H1 (cell line): ENCODE measurements around the gene GTPBP1. TPM values are rescaled to one million over a fixed set of nuclear protein-coding genes. Genes with fewer than 3 reads are reported as not detected.

Experiments used
- CTCF ChIA-PET: fragments of 300-600 bp; sonication (Branson Sonifier 250); formaldehyde crosslinking; loops from one replicate; lab custom pipeline; 2021; ENCODE audit not compliant: partially characterized antibody; lab: Charles Lee
- POLR2A ChIA-PET: fragments of 300-600 bp; sonication (Branson Sonifier 250); formaldehyde crosslinking; loops from one replicate; lab custom pipeline; 2021; ENCODE audit warnings: inconsistent platforms; ENCODE audit not compliant: partially characterized antibody; lab: Charles Lee
- DNase-seq, 2 experiments: peaks; one replicate each; pipeline versions ENCODE4 v3.0.0 to v3.0.0-alpha.2; 2010 to 2022; ENCODE audit warnings: low spot score in 2 of 2, low read depth in 1 of 2, mixed read lengths in 1 of 2
- FAIRE-seq: peaks from 2 replicates; lab custom pipeline; 2011; peaks lifted over from hg19 to GRCh38; lab: Jason Lieb, UNC
- H2AFZ ChIP-seq: 2 replicates; pipeline ENCODE4 v1.8.1; 2012; ENCODE audit warnings: low read length, inconsistent platforms
- H2AK5ac ChIP-seq: 2 replicates; pipeline ENCODE4 v1.6.1; 2013; ENCODE audit warnings: low read depth, low read length
- H2BK120ac ChIP-seq: replicated peaks from 2 replicates; pipeline ENCODE3; 2013; ENCODE audit warnings: low read depth, low read length, inconsistent platforms
- H2BK12ac ChIP-seq: 2 replicates; pipeline ENCODE4 v1.6.1; 2013; ENCODE audit warnings: low read depth, low read length
- H2BK15ac ChIP-seq: 2 replicates; pipeline ENCODE4 v1.6.1; 2013; ENCODE audit warnings: low read length
- H2BK20ac ChIP-seq: 2 replicates; pipeline ENCODE4 v1.6.1; 2013; ENCODE audit warnings: low read length
- H2BK5ac ChIP-seq: 2 replicates; pipeline ENCODE4 v1.6.1; 2013; ENCODE audit warnings: low read depth, low read length
- H3K14ac ChIP-seq: 2 replicates; pipeline ENCODE4 v1.6.1; 2013; ENCODE audit warnings: inconsistent platforms; ENCODE audit not compliant: insufficient read length
- H3K18ac ChIP-seq: 2 replicates; pipeline ENCODE4 v1.6.1; 2013; ENCODE audit warnings: low read length; ENCODE audit errors: extremely low read depth
- H3K23ac ChIP-seq: 2 replicates; pipeline ENCODE4 v1.6.1; 2013; ENCODE audit warnings: inconsistent platforms; ENCODE audit not compliant: insufficient read length
- H3K23me2 ChIP-seq: 2 replicates; pipeline ENCODE4 v1.6.1; 2013; ENCODE audit warnings: low read depth, low read length
- H3K27ac ChIP-seq: 2 replicates; pipeline ENCODE4 v1.6.1; 2011; ENCODE audit warnings: low read depth, low read length, inconsistent platforms
- H3K27me3 ChIP-seq, 4 experiments: replicated peaks in 1 of 4; 1 replicate in 1 of 4; 2 replicates in 3 of 4; pipeline versions ENCODE4 v1.6.1 to v1.8.1; 2011 to 2013; ENCODE audit warnings: low read length in 3 of 4, mild to moderate bottlenecking in 3 of 4, inconsistent platforms in 2 of 4, mixed read lengths in 2 of 4, moderate library complexity in 1 of 4; ENCODE audit not compliant: control insufficient read depth in 3 of 4, insufficient read depth in 3 of 4; ENCODE audit errors: extremely low read depth in 1 of 4
- H3K36me3 ChIP-seq, 4 experiments: 2 replicates each; pipeline versions ENCODE4 v1.6.1 to v1.8.1; 2011 to 2013; ENCODE audit warnings: mild to moderate bottlenecking in 4 of 4, low read length in 3 of 4, moderate library complexity in 2 of 4, control low read depth in 1 of 4, inconsistent platforms in 1 of 4; ENCODE audit not compliant: insufficient read depth in 4 of 4, control insufficient read depth in 2 of 4
- H3K4ac ChIP-seq: replicated peaks from 2 replicates; pipeline ENCODE3; 2013; ENCODE audit warnings: low read length, low read depth, mixed read lengths, inconsistent platforms; ENCODE audit not compliant: insufficient read length
- H3K4me1 ChIP-seq, 4 experiments: replicated peaks in 1 of 4; 1 replicate in 1 of 4; 2 replicates in 3 of 4; pipeline versions ENCODE4 v1.6.1 to v1.8.1; 2011 to 2013; ENCODE audit warnings: low read length in 3 of 4, inconsistent platforms in 2 of 4, mixed read lengths in 1 of 4; ENCODE audit not compliant: insufficient read depth in 4 of 4, control insufficient read depth in 3 of 4
- H3K4me2 ChIP-seq, 2 experiments: 2 replicates each; pipeline versions ENCODE4 v1.6.1 to v1.8.1; 2011 to 2013; ENCODE audit warnings: low read depth in 2 of 2, low read length in 2 of 2, control low read depth in 1 of 2, inconsistent platforms in 1 of 2, mild to moderate bottlenecking in 1 of 2; ENCODE audit not compliant: insufficient read depth in 1 of 2
- H3K4me3 ChIP-seq, 4 experiments: fragments of 200-600, 300-600 bp in 1 of 4; sonication (generic), shearing (Covaris generic), sonication (Bioruptor Twin) in 1 of 4; 2 replicates each; pipeline versions ENCODE4 v1.5.1 to v1.8.1; 2011 to 2016; ENCODE audit warnings: low read length in 4 of 4, low read depth in 3 of 4, control low read depth in 2 of 4, inconsistent platforms in 2 of 4, mild to moderate bottlenecking in 2 of 4, mixed read lengths in 1 of 4, moderate library complexity in 1 of 4; ENCODE audit not compliant: insufficient read depth in 2 of 4; ENCODE audit errors: extremely low read depth in 1 of 4
- H3K56ac ChIP-seq: replicated peaks from 2 replicates; pipeline ENCODE3; 2013; ENCODE audit warnings: low read depth, mild to moderate bottlenecking, mixed read lengths, low read length, inconsistent platforms; ENCODE audit not compliant: insufficient read length
- H3K79me1 ChIP-seq: 2 replicates; pipeline ENCODE4 v1.6.1; 2013; ENCODE audit warnings: low read depth, low read length, control low read depth
- H3K79me2 ChIP-seq, 2 experiments: 2 replicates each; pipeline versions ENCODE4 v1.6.1 to v1.8.1; 2012 to 2013; ENCODE audit warnings: low read length in 2 of 2, mild to moderate bottlenecking in 2 of 2, inconsistent platforms in 1 of 2; ENCODE audit not compliant: insufficient read depth in 2 of 2, control insufficient read depth in 1 of 2
- H3K9ac ChIP-seq, 4 experiments: replicated peaks in 1 of 4; 1 replicate in 1 of 4; 2 replicates in 3 of 4; pipeline versions ENCODE4 v1.6.1 to v1.8.1; 2011 to 2013; ENCODE audit warnings: low read depth in 3 of 4, low read length in 3 of 4, control low read depth in 2 of 4, mild to moderate bottlenecking in 2 of 4, moderate library complexity in 2 of 4, inconsistent platforms in 1 of 4; ENCODE audit errors: extremely low read depth in 1 of 4
- H3K9me3 ChIP-seq, 2 experiments: 2 replicates each; pipeline versions ENCODE4 v1.6.1 to v1.8.1; 2012 to 2013; ENCODE audit warnings: mild to moderate bottlenecking in 2 of 2, moderate library complexity in 2 of 2, control low read depth in 1 of 2, inconsistent platforms in 1 of 2, low read depth in 1 of 2, low read length in 1 of 2, mixed read lengths in 1 of 2; ENCODE audit not compliant: insufficient read depth in 2 of 2
- H4K20me1 ChIP-seq, 2 experiments: replicated peaks in 1 of 2; 2 replicates each; pipeline versions ENCODE3 to v1.8.1; 2011 to 2013; ENCODE audit warnings: inconsistent platforms in 2 of 2, low read length in 2 of 2, mild to moderate bottlenecking in 1 of 2; ENCODE audit not compliant: insufficient read depth in 2 of 2, control insufficient read depth in 1 of 2
- H4K5ac ChIP-seq: 2 replicates; pipeline ENCODE4 v1.6.1; 2013; ENCODE audit warnings: low read length, low read depth, mixed read lengths, inconsistent platforms; ENCODE audit not compliant: insufficient read length
- H4K8ac ChIP-seq: 2 replicates; pipeline ENCODE4 v1.8.0; 2013; ENCODE audit warnings: mild to moderate bottlenecking, moderate library complexity, low read length, inconsistent platforms; ENCODE audit not compliant: insufficient read depth; ENCODE audit errors: extremely low read depth
- H4K91ac ChIP-seq: replicated peaks from 2 replicates; pipeline ENCODE3; 2013; ENCODE audit warnings: low read length, mixed read lengths, inconsistent platforms; ENCODE audit not compliant: insufficient read length
- WGBS, 2 experiments: shearing (Covaris generic) in 1 of 2; methylation state at CpG; one replicate each; pipeline versions ENCODE4 v1.1.6 to v1.1.7; 2013 to 2015; ENCODE audit warnings: low lambda C conversion rate in 2 of 2, mixed read lengths in 2 of 2, inconsistent platforms in 1 of 2, low coverage in 1 of 2, missing lambda C conversion rate in 1 of 2; ENCODE audit not compliant: insufficient replicate concordance in 2 of 2, insufficient coverage in 1 of 2, insufficient read length in 1 of 2; ENCODE audit errors: extremely low coverage in 1 of 2, missing lambda C conversion rate in 1 of 2; 5-methylcytosine and 5-hydroxymethylcytosine counted together
- polyA plus RNA-seq, 7 experiments: library from polyadenylated mRNA; depleted of rRNA in 3 of 7; stranded (reverse) in 5 of 7; unstranded in 2 of 7; fragments of >200 nt in 5 of 7; fragments of 200-250 nt in 2 of 7; gene quantifications; 1 replicate in 5 of 7; 2 replicates in 1 of 7; 4 replicates in 1 of 7; pipeline versions ENCODE4 v1.2.1 to v1.2.3, GENCODE V29; 2011 to 2013; ENCODE audit warnings: missing spikeins in 2 of 7, mixed read lengths in 2 of 7
- total RNA-seq: library from RNA; stranded (reverse); fragmentation: NEBNext Ultra II Directional; extraction: Animal tissue kit (Norgen Biotek cat#: 25700); gene quantifications from 2 replicates; pipeline ENCODE4 v1.2.1, GENCODE V29; 2021

GTPBP1 gene
- total and polyA plus RNA-seq, 2 of the 8 experiments (the other 6 are each of a cell fraction or from before 2014, with no cell fraction given): 53.1 to 91.8 TPM

GRCh38 chr22:38710866-38711265, 5.1 kb downstream of the GTPBP1 start:
- Histone ChIP-seq H4K5ac (no peak overlapping the region), H2BK15ac (no peak overlapping the region), H2BK12ac (no peak overlapping the region), H4K20me1 (peaks cover 23 to 36% of the 10 kb centered on the region in 2 experiments), H3K14ac (no peak overlapping the region), H2BK5ac (no peak overlapping the region), H2BK20ac (no peak overlapping the region), H3K18ac (no peak overlapping the region), H3K23me2 (peaks cover 3% of the 10 kb centered on the region; the same call in 1 of the 2 replicates), H3K27me3 (no peaks in the 10 kb centered on the region), H3K79me1 (peaks cover 23% of the 10 kb centered on the region), H3K9me3 (no peaks in the 10 kb centered on the region), H3K79me2 (peaks cover 29 to 97% of the 10 kb centered on the region in 2 experiments), H3K4me2 (no peak overlapping the region), H3K27ac (no peak overlapping the region), H3K4me1 (peaks cover 8 to 15% (median 12%) of the 10 kb centered on the region in 4 experiments), H2AK5ac (no peak overlapping the region), H3K56ac (no peak overlapping the region), H3K9ac (no peak overlapping the region), H3K36me3 (peaks cover 0 to 26% (median 7%) of the 10 kb centered on the region in 4 experiments; a peak in 6 of 8 replicates), H2BK120ac (no peak overlapping the region), H4K8ac (no peak overlapping the region), H3K4ac (no peak overlapping the region), H3K23ac (no peak overlapping the region), H4K91ac (no peak overlapping the region), H3K4me3 (no peak overlapping the region), H2AFZ (no peak overlapping the region)
- no peak for DNase-seq
- FAIRE-seq: no peak
- ChIA-PET POLR2A (no interaction called here), CTCF (interaction anchor here (1.7 kb wide), 1 partner anchor 58 kb away, joined by 4 read pairs; no protein-coding TSS in a partner anchor)
- 87% methylated on average over 3 of the region's 3 CpGs; no CpG with 5 or more reads in 1 of the 2 experiments for WGBS, 2 experiments
